Measurements from ENCODE around the gene BBX. TPM values are rescaled to one million over a fixed set of nuclear protein-coding genes. Genes with fewer than 3 reads are reported as not detected.

The BBX gene
- total RNA-seq, 1 donor from 2014 or later: 37.2 TPM

DNA sequence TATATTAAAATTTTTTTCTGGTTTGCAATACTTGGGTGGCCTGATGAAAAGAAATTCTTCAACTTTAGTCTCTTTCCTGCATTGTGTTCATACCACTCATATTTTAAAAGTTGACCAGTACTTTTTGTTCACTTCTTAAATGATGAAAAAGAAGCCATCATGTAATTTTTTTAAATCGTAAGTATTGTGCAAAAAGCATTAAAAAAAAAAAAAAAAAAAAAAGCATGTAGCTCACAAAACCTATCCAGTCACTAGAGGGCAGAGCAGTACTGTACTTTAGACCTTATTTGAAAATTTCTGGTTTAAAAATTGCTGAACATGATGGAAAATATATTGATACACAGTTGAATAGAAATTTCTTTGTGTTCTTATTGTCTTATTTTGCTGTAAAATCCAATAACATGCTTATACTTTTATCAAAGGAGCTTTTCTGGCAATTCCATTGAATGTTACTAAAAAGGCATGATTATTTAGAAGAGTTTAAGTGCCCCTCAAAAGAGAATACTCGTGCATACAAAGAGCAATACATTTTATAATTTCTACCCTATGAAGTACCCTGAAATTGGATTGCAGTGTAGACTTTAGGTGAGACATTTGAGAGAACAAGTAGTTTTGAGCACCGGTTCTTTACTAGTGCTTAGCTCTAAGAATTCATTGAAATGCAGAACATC, 137.7 kb downstream of the BBX start:
- no peaks in the 10 kb centered on the region for H3K36me3 Mint-ChIP-seq (ENCODE audit: low read depth)
- no peaks in the 10 kb centered on the region for H3K27me3 Mint-ChIP-seq
- H3K4me1 Mint-ChIP-seq: peaks cover 10% of the 10 kb centered on the region
- DNase-seq: no peak
- no peak overlapping the region for H3K27ac Mint-ChIP-seq
- no peak overlapping the region for H3K4me3 Mint-ChIP-seq
- intact Hi-C loops (cut with micrococcal nuclease): loop anchor here (5.0 kb wide), 1 partner anchor 138 kb away; the partner anchor contains the start of gene BBX
- no peaks in the 10 kb centered on the region for H3K9me3 Mint-ChIP-seq

DNA sequence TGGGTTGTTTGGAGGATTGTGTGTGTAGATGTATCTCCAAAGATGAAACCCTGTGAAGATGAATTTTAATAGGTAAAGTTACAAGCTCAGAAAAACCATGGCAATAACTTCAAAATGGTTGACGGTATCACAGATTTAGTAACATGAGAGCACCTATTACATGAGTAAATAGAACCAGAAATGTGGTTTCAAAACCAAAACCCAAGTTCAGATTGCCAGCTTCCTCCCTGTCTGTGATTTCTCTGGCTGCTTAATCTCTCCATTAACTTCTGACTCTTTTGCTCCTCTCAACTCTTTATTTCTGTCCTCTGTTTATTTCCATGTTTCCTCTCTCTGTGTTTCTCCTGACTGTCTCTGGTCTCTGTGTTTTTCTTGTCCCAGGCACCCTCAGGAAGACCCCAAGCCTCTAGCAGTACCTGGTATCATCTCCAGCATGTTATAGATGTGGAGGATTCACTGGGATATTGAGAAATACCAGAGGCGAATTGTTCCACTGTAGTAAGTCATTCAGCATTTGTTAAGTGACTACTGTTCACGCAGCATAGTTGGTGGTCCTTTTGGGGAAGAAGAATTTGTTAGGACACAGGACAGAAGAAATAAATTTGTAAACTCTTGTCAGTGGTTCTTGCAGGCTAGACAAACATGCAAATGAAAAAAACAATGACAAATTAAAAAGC, 138.8 kb downstream of the BBX start:
- H3K4me1 Mint-ChIP-seq: peaks cover 10% of the 10 kb centered on the region
- intact Hi-C loops (cut with micrococcal nuclease): loop anchor here (5.0 kb wide), 1 partner anchor 139 kb away; the partner anchor contains the start of gene BBX
- DNase-seq: no peak
- H3K36me3 Mint-ChIP-seq (ENCODE audit: low read depth): no peaks in the 10 kb centered on the region
- no peaks in the 10 kb centered on the region for H3K27me3 Mint-ChIP-seq
- H3K9me3 Mint-ChIP-seq: no peaks in the 10 kb centered on the region
- H3K4me3 Mint-ChIP-seq: no peak overlapping the region
- no peak overlapping the region for H3K27ac Mint-ChIP-seq

GRCh38 chr3:107662124-107662507, 139.4 kb downstream of the BBX start:
- intact Hi-C loops (cut with micrococcal nuclease): loop anchor here (5.0 kb wide), 1 partner anchor 140 kb away; the partner anchor contains the start of gene BBX
- no peaks in the 10 kb centered on the region for H3K36me3 Mint-ChIP-seq (ENCODE audit: low read depth)
- no peak for DNase-seq
- no peaks in the 10 kb centered on the region for H3K9me3 Mint-ChIP-seq
- no peaks in the 10 kb centered on the region for H3K27me3 Mint-ChIP-seq
- H3K4me3 Mint-ChIP-seq: no peak overlapping the region
- no peak overlapping the region for H3K27ac Mint-ChIP-seq
- H3K4me1 Mint-ChIP-seq: peaks cover 10% of the 10 kb centered on the region

GRCh38 chr3:107662586-107662985, 139.8 kb downstream of the BBX start:
- no peaks in the 10 kb centered on the region for H3K36me3 Mint-ChIP-seq (ENCODE audit: low read depth)
- no peak overlapping the region for H3K27ac Mint-ChIP-seq
- intact Hi-C loops (cut with micrococcal nuclease): loop anchor here (5.0 kb wide), 1 partner anchor 140 kb away; the partner anchor contains the start of gene BBX
- H3K4me1 Mint-ChIP-seq: peaks cover 10% of the 10 kb centered on the region
- no peak overlapping the region for H3K4me3 Mint-ChIP-seq
- no peak for DNase-seq
- no peaks in the 10 kb centered on the region for H3K27me3 Mint-ChIP-seq
- H3K9me3 Mint-ChIP-seq: no peaks in the 10 kb centered on the region

- peaks cover 10% of the 10 kb centered on the region for H3K4me1 Mint-ChIP-seq
- no peak overlapping the region for H3K27ac Mint-ChIP-seq
- no peaks in the 10 kb centered on the region for H3K36me3 Mint-ChIP-seq (ENCODE audit: low read depth)
- intact Hi-C loops (cut with micrococcal nuclease): loop anchor here (5.0 kb wide), 1 partner anchor 141 kb away; the partner anchor contains the start of gene BBX
- no peak overlapping the region for H3K4me3 Mint-ChIP-seq
- H3K9me3 Mint-ChIP-seq: no peaks in the 10 kb centered on the region
- no peak for DNase-seq
- no peaks in the 10 kb centered on the region for H3K27me3 Mint-ChIP-seq
These were observed 140.5 kb downstream of the BBX start for GRCh38 chr3:107663266-107663665.

DNA sequence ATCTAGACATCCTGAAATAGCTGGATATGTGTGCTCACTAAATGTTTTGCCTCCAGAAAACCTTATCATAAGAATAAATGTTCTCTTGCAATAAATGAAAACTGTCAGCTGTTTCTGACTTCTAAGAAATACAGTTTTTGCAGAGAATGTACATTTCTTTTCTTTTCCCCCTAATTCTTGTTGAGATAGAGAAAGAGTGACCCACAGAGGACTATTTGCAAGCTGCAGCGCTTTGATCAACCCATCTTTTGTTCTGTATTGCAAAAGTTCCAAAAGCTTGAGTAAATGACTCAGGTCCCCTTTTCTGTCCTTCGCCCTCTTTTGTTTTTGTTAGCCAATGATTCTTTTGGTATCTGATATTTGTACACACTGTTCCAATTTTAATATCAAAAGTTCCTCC, 141.9 kb downstream of the BBX start:
- Mint-ChIP-seq H3K27me3 (no peaks in the 10 kb centered on the region), H3K4me1 (peaks cover 10% of the 10 kb centered on the region), H3K9me3 (no peaks in the 10 kb centered on the region), H3K4me3 (no peak overlapping the region), H3K36me3 (ENCODE audit: low read depth) (no peaks in the 10 kb centered on the region), H3K27ac (no peak overlapping the region)
- DNase-seq: no peak
- intact Hi-C loops (cut with micrococcal nuclease): loop anchor here (5.0 kb wide), 1 partner anchor 142 kb away; the partner anchor contains the start of gene BBX

- H3K27ac Mint-ChIP-seq: no peak overlapping the region
- intact Hi-C loops (cut with micrococcal nuclease): no loop called here
- DNase-seq: no peak
- peaks cover 10% of the 10 kb centered on the region for H3K4me1 Mint-ChIP-seq
- no peaks in the 10 kb centered on the region for H3K36me3 Mint-ChIP-seq (ENCODE audit: low read depth)
- H3K9me3 Mint-ChIP-seq: no peaks in the 10 kb centered on the region
- no peaks in the 10 kb centered on the region for H3K27me3 Mint-ChIP-seq
- no peak overlapping the region for H3K4me3 Mint-ChIP-seq
These were observed 142.6 kb downstream of the BBX start for GRCh38 chr3:107665351-107665750.

GRCh38 chr3:107666853-107667252, 144.1 kb downstream of the BBX start:
- intact Hi-C loops (cut with micrococcal nuclease): no loop called here
- DNase-seq: no peak

DNA sequence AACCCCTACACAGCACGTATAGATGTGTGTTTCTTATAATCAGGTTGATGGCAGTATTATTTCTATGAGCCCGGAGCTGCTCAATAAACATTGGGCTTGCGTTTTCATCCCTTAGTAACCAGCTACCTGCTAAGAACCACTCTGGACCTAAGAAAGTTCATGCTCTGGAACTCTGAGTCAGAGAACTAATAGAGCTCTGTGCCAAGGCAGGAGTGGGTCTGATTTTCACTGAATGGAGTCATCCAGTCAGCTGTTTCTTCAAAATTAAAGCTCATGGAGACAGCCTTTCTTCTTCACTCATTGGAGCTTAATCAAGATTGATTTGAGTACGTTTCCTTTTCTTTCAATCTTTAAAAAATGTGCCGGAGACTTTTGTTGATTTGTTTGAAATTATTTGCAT, 145.7 kb downstream of the BBX start:
- H3K4me3 Mint-ChIP-seq: no peak overlapping the region
- H3K9me3 Mint-ChIP-seq: no peaks in the 10 kb centered on the region
- H3K36me3 Mint-ChIP-seq (ENCODE audit: low read depth): no peaks in the 10 kb centered on the region

More at GRCh38 chr3:107666853-107667252, 144.1 kb downstream of the BBX start:
- Mint-ChIP-seq H3K4me3 (no peak overlapping the region), H3K9me3 (no peaks in the 10 kb centered on the region), H3K27me3 (no peaks in the 10 kb centered on the region), H3K27ac (no peak overlapping the region), H3K4me1 (peaks cover 4% of the 10 kb centered on the region), H3K36me3 (ENCODE audit: low read depth) (no peaks in the 10 kb centered on the region)

DNA sequence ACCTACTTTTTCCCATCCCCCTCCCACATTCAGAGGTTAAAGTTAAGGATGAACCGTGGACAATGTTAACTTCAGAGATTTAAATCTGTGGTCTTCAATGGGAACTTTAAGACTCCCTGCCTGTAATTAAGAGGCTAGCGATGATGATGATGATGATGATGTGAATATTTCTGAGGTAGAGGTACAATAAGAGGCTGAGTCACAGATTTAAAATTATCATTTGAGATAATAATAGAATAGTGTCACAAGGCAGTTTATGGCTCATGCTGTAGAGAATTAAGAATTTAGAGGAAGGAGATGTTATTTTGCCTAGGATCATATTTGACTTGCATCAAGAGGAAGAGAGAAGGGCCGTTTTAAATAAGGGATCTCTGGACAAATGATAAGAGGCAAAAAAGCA, 146.2 kb downstream of the BBX start:
- H3K9me3 Mint-ChIP-seq: no peaks in the 10 kb centered on the region
- H3K4me3 Mint-ChIP-seq: no peak overlapping the region
- no peak overlapping the region for H3K27ac Mint-ChIP-seq
- no peaks in the 10 kb centered on the region for H3K27me3 Mint-ChIP-seq
- H3K36me3 Mint-ChIP-seq (ENCODE audit: low read depth): no peaks in the 10 kb centered on the region
- H3K4me1 Mint-ChIP-seq: no peaks in the 10 kb centered on the region
- intact Hi-C loops (cut with micrococcal nuclease): no loop called here
- DNase-seq: no peak

More for the DNA sequence above, 145.7 kb downstream of the BBX start:
- Mint-ChIP-seq H3K27ac (no peak overlapping the region), H3K4me1 (no peaks in the 10 kb centered on the region), H3K27me3 (no peaks in the 10 kb centered on the region)
- DNase-seq: no peak
- intact Hi-C loops (cut with micrococcal nuclease): no loop called here

GRCh38 chr3:107669669-107670068, 146.9 kb downstream of the BBX start:
- Mint-ChIP-seq H3K27ac (no peak overlapping the region), H3K4me1 (peaks cover 6% of the 10 kb centered on the region), H3K4me3 (no peak overlapping the region), H3K27me3 (no peaks in the 10 kb centered on the region), H3K36me3 (ENCODE audit: low read depth) (no peaks in the 10 kb centered on the region), H3K9me3 (no peaks in the 10 kb centered on the region)
- intact Hi-C loops (cut with micrococcal nuclease): loop anchor here (10.0 kb wide), 2 partner anchors 235 to 435 kb away; no protein-coding TSS in a partner anchor
- DNase-seq: no peak

- no peak overlapping the region for H3K27ac Mint-ChIP-seq
- no peak for DNase-seq
- H3K4me1 Mint-ChIP-seq: peaks cover 14% of the 10 kb centered on the region
- no peaks in the 10 kb centered on the region for H3K36me3 Mint-ChIP-seq (ENCODE audit: low read depth)
- intact Hi-C loops (cut with micrococcal nuclease): loop anchor here (10.0 kb wide), 2 partner anchors 236 to 436 kb away; no protein-coding TSS in a partner anchor
- H3K9me3 Mint-ChIP-seq: no peaks in the 10 kb centered on the region
- no peak overlapping the region for H3K4me3 Mint-ChIP-seq
- no peaks in the 10 kb centered on the region for H3K27me3 Mint-ChIP-seq
These were observed 148.2 kb downstream of the BBX start for GRCh38 chr3:107670986-107671385.

DNA sequence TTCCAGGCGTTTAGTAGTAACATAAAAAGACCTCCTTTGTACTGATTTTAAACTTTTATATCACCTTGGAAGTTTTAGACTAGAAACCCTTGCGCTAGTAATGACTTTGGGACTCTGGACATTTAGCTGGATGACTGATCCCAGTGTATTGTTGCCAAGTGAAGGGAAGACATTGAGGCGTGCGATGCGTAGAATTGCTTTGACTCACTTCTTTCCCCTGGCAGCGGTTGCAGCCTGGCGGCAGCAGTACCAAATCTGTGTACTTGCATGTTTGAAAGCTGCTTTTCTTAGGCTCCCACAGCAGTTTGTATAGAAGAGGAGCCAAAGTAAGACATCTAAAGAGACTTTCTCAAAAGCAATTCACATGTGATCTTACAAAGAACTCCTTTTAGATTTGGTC, 151.6 kb downstream of the BBX start:
- intact Hi-C loops (cut with micrococcal nuclease): loop anchor here (10.0 kb wide), 2 partner anchors 240 to 440 kb away; no protein-coding TSS in a partner anchor
- H3K27ac Mint-ChIP-seq: peak overlapping the region; percentile 2

DNA sequence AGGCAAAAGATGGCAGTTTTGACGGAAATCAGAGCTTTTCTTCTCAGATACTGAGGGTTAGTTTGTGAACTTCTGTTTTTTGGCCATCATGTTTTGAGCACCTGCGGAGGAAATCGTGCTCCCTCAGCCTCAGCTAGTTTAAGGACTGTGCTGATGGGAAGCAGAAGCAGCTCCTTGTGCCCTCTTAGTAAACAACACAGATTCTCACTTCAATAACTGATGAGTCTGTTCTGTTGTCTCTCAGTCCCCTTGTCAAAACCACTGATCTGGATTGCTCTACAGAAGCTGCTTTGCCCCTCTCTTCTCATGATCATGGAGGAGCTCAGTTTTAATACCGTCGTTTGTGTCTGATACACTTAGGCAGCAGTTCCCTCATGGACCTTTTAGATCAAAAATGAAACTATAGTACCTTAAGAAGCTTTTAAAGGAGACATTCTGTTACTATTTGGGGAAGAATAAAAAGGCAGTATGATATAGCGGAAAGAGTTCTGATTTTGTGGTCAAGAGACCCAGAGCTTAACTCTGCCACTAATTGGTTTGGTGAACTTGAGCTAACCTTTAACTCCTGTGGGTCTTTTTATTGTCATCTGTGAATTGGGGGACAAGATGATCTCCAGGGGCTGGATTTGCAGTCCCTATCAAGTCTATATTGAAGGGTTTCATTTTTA, 152.6 kb downstream of the BBX start:
- DNase-seq: no peak
- intact Hi-C loops (cut with micrococcal nuclease): loop anchor here (5.0 to 10.0 kb wide), 4 partner anchors 67 to 441 kb away; no protein-coding TSS in a partner anchor
- peaks cover 17% of the 10 kb centered on the region for H3K4me1 Mint-ChIP-seq

More for the DNA sequence above, 151.6 kb downstream of the BBX start:
- Mint-ChIP-seq H3K4me3 (no peak overlapping the region), H3K9me3 (no peaks in the 10 kb centered on the region), H3K27me3 (no peaks in the 10 kb centered on the region), H3K36me3 (ENCODE audit: low read depth) (no peaks in the 10 kb centered on the region), H3K4me1 (peaks cover 17% of the 10 kb centered on the region)
- peak; percentile 71 for DNase-seq

More for the DNA sequence above, 152.6 kb downstream of the BBX start:
- H3K4me3 Mint-ChIP-seq: no peak overlapping the region
- H3K36me3 Mint-ChIP-seq (ENCODE audit: low read depth): no peaks in the 10 kb centered on the region
- H3K9me3 Mint-ChIP-seq: no peaks in the 10 kb centered on the region
- H3K27me3 Mint-ChIP-seq: no peaks in the 10 kb centered on the region
- H3K27ac Mint-ChIP-seq: no peak overlapping the region
